A549 (cell line): ENCODE measurements around the gene DPYSL3. TPM values are rescaled to one million over a fixed set of nuclear protein-coding genes. Genes with fewer than 3 reads are reported as not detected.

Source experiments
- ATAC-seq, 2 experiments: fragments of 200-7000 bp in 1 of 2; fragments of >200 bp in 1 of 2; cut with Nextera tagmentation in 1 of 2; cut with Tn5 transposase in 1 of 2; 3 replicates each; pipeline versions ENCODE4 v1.8.0 to v1.9.1; 2018 to 2020; ENCODE audit warnings: mild to moderate bottlenecking in 1 of 2, moderate library complexity in 1 of 2
- CTCF ChIA-PET: fragments of 300-600 bp; sonication (Branson Sonifier 250); formaldehyde crosslinking; extraction: SDS; loops from one replicate; lab custom pipeline; 2021; ENCODE audit warnings: antibody characterized with exemption, inconsistent platforms; lab: Yijun Ruan, JAX
- POLR2A ChIA-PET: fragments of 350-600 bp; formaldehyde crosslinking; extraction: SDS; loops from one replicate; lab custom pipeline; 2021; ENCODE audit warnings: antibody characterized with exemption, inconsistent platforms; lab: Yijun Ruan, JAX
- DNase-seq, 2 experiments: peaks; one replicate each; pipeline versions ENCODE4 v3.0.0 to v3.0.0-alpha.2; 2011 to 2016; ENCODE audit warnings: low read depth in 1 of 2, low spot score in 1 of 2
- FAIRE-seq: peaks from 2 replicates; lab custom pipeline; 2011; peaks lifted over from hg19 to GRCh38; lab: Jason Lieb, UNC
- H3K27ac ChIP-seq, 2 experiments: fragments of >200 bp; sonication (Bioruptor Twin); formaldehyde crosslinking; 3 replicates each; pipeline ENCODE4 v1.5.1; 2016 to 2017
- H3K4me1 ChIP-seq: fragments of >200 bp; sonication (Bioruptor Twin); formaldehyde crosslinking; 3 replicates; pipeline ENCODE4 v1.6.1; 2016
- H3K4me2 ChIP-seq: fragments of >200 bp; sonication (Bioruptor Twin); formaldehyde crosslinking; 3 replicates; pipeline ENCODE4 v1.6.1; 2016
- H3K4me3 ChIP-seq: fragments of >200 bp; sonication (Bioruptor Twin); formaldehyde crosslinking; 3 replicates; pipeline ENCODE4 v1.5.1; 2016
- H3K9me3 ChIP-seq: fragments of >200 bp; sonication (Bioruptor Twin); formaldehyde crosslinking; 3 replicates; pipeline ENCODE4 v1.6.1; 2016
- BHLHE40 ChIP-seq: IDR thresholded peaks from 2 replicates; pipeline ENCODE4 v1.6.1; 2012; ENCODE audit warnings: low read depth, low read length, inconsistent platforms
- CBX8 ChIP-seq: fragments of 200-600 bp; sonication (generic); IDR thresholded peaks from 2 replicates; pipeline ENCODE4 v1.6.1; 2016
- CEBPB ChIP-seq, 2 experiments: fragments of >200 bp in 1 of 2; sonication (Bioruptor Twin) in 1 of 2; formaldehyde crosslinking in 1 of 2; IDR thresholded peaks; 2 replicates each; pipeline ENCODE4 v1.6.1; 2012 to 2016
- CHD2 ChIP-seq: fragments of 150-350 bp; IDR thresholded peaks from 2 replicates; pipeline ENCODE4 v1.6.1; 2014; ENCODE audit warnings: low read length; ENCODE audit not compliant: partially characterized antibody
- EHF ChIP-seq: fragments of 250-450 bp; sonication (Bioruptor Pico); IDR thresholded peaks from 2 replicates; pipeline ENCODE4 v1.5.0; 2020; ENCODE audit warnings: mild to moderate bottlenecking
- EHMT2 ChIP-seq: fragments of 200-600 bp; sonication (generic); IDR thresholded peaks from 2 replicates; pipeline ENCODE4 v1.6.1; 2016; ENCODE audit warnings: antibody characterized with exemption, low read depth, mild to moderate bottlenecking, moderate library complexity
- FOXS1 ChIP-seq: fragments of 250-450 bp; sonication (Bioruptor Pico); IDR thresholded peaks from 2 replicates; pipeline ENCODE4 v1.5.0; 2020; ENCODE audit warnings: mild to moderate bottlenecking, moderate library complexity
- HDAC2 ChIP-seq: fragments of 200-600 bp; sonication (generic); IDR thresholded peaks from 2 replicates; pipeline ENCODE4 v1.6.1; 2016
- HOXA7 ChIP-seq: fragments of 250-450 bp; sonication (Bioruptor Pico); IDR thresholded peaks from 2 replicates; pipeline ENCODE4 v1.5.0; 2020; ENCODE audit warnings: mild to moderate bottlenecking, moderate library complexity
- HOXB5 ChIP-seq: fragments of 250-450 bp; sonication (Bioruptor Pico); IDR thresholded peaks from 2 replicates; pipeline ENCODE4 v1.5.0; 2020; ENCODE audit warnings: mild to moderate bottlenecking, moderate library complexity
- NPAS2 ChIP-seq: fragments of 250-450 bp; sonication (Bioruptor Pico); IDR thresholded peaks from 2 replicates; pipeline ENCODE4 v1.8.0; 2022; ENCODE audit warnings: mild to moderate bottlenecking, moderate library complexity, borderline replicate concordance
- NR3C1 ChIP-seq: fragments of >200 bp; sonication (Bioruptor Twin); formaldehyde crosslinking; IDR thresholded peaks from 3 replicates; pipeline ENCODE4 v1.6.1; 2017
- PHF8 ChIP-seq: fragments of 200-600 bp; sonication (generic); IDR thresholded peaks from 2 replicates; pipeline ENCODE4 v1.6.1; 2016; ENCODE audit warnings: low read depth, mild to moderate bottlenecking, antibody characterized with exemption, moderate library complexity, borderline replicate concordance
- POLR2A ChIP-seq: IDR thresholded peaks from 2 replicates; pipeline ENCODE4 v1.6.1; 2012; ENCODE audit warnings: mild to moderate bottlenecking, low read length
- POLR2AphosphoS2 ChIP-seq: conservative IDR thresholded peaks from 2 replicates; pipeline ENCODE4 v1.6.1; 2012; ENCODE audit warnings: low read length, improper control_type of control experiment, inconsistent platforms
- RAD21 ChIP-seq, 2 experiments: fragments of >200 bp in 1 of 2; sonication (Bioruptor Twin) in 1 of 2; formaldehyde crosslinking in 1 of 2; IDR thresholded peaks in 1 of 2; conservative IDR thresholded peaks in 1 of 2; 2 replicates in 1 of 2; 3 replicates in 1 of 2; pipeline ENCODE4 v1.6.1; 2012 to 2018; ENCODE audit warnings: inconsistent platforms in 1 of 2
- RFX5 ChIP-seq: fragments of 450-650 bp; IDR thresholded peaks from 2 replicates; pipeline ENCODE4 v1.7.1; 2014; ENCODE audit warnings: antibody characterized with exemption, mild to moderate bottlenecking, moderate library complexity
- ZNF302 ChIP-seq: fragments of 250-450 bp; sonication (Bioruptor Pico); IDR thresholded peaks from 2 replicates; pipeline ENCODE4 v1.9.0; 2021; ENCODE audit warnings: inconsistent platforms, mild to moderate bottlenecking, moderate library complexity
- ZSCAN20 ChIP-seq: fragments of 250-450 bp; sonication (Bioruptor Pico); IDR thresholded peaks from 2 replicates; pipeline ENCODE4 v1.8.0; 2022; ENCODE audit warnings: mild to moderate bottlenecking, moderate library complexity
- WGBS: methylation state at CpG from one replicate; pipeline ENCODE4 v1.1.6; 2017; ENCODE audit errors: missing lambda C conversion rate; 5-methylcytosine and 5-hydroxymethylcytosine counted together
- polyA plus RNA-seq, 4 experiments: library from polyadenylated mRNA; depleted of rRNA in 3 of 4; stranded (reverse); fragments of >200 nt; fragmentation: RNase III in 1 of 4; extraction: RNeasy Plus Mini Kit Qiagen cat#74134 plus additional on column Dnase treatment in 1 of 4; gene quantifications; 2 replicates in 3 of 4; 3 replicates in 1 of 4; pipeline ENCODE4 v1.2.3, GENCODE V29; 2011 to 2017
- TF ChIP-seq, protein P1 (sequence below): fragments of 250-450 bp; sonication (Bioruptor Pico); IDR thresholded peaks from 2 replicates; pipeline ENCODE4 v1.5.0; 2020; ENCODE audit warnings: low read depth, mild to moderate bottlenecking, moderate library complexity
- TF ChIP-seq, protein P2 (sequence below): IDR thresholded peaks from 2 replicates; pipeline ENCODE4 v1.6.1; 2012
- TF ChIP-seq, protein P3 (sequence below): fragments of 200-600 bp; sonication (generic); IDR thresholded peaks from 2 replicates; pipeline ENCODE4 v1.6.1; 2016; ENCODE audit warnings: antibody characterized with exemption, mild to moderate bottlenecking, moderate library complexity
- TF ChIP-seq, protein P4 (sequence below): fragments of >200 bp; sonication (Bioruptor Twin); formaldehyde crosslinking; IDR thresholded peaks from 3 replicates; pipeline ENCODE4 v1.6.1; 2016
- TF ChIP-seq, protein P5 (sequence below): IDR thresholded peaks from 2 replicates; pipeline ENCODE4 v1.6.1; 2012
- TF ChIP-seq, protein P6 (sequence below): fragments of 450-650 bp; IDR thresholded peaks from 2 replicates; pipeline ENCODE4 v1.6.1; 2014; ENCODE audit warnings: antibody characterized with exemption

DPYSL3 gene
- polyA plus RNA-seq, 2 of the 4 experiments (the other 2 are of a cell fraction): 16.5 to 22.3 TPM

DNA sequence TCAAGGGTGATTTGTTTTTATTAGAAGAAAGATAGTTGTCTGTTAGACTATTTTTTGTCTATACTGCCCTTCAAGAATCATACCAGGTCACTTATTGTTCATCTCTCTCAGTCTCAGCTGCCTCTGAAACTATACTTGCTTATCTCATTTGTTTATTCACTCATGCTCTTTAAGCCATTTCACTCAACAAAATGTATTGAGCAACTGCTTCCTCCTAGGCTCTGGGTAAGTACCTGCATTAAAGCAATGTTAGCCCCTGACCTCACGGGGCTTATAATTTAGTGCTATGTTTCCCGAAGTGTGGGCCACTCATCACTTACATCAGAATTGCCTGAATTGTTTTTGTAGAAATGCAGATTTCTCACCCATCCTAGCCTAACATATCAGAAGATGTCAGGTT lies 100.9 kb downstream of the DPYSL3 start:
- no peak for ATAC-seq
- TF ChIP-seq PHF8: no peak
- CTCF ChIA-PET: interaction anchor here (0.9 to 1.1 kb wide), 2 partner anchors 10 to 169 kb away, joined by 3 read pairs; no protein-coding TSS in a partner anchor
- Histone ChIP-seq H3K27ac (no peak overlapping the region), H3K4me2 (no peak overlapping the region), H3K9me3 (no peaks in the 10 kb centered on the region), H3K4me3 (no peak overlapping the region), H3K4me1 (peaks cover 8% of the 10 kb centered on the region)
- no peak for FAIRE-seq
- DNase-seq: no peak
- POLR2A ChIA-PET: no interaction called here
- 81% methylated on average over 2 of the region's 2 CpGs for whole genome bisulfite sequencing

DNA sequence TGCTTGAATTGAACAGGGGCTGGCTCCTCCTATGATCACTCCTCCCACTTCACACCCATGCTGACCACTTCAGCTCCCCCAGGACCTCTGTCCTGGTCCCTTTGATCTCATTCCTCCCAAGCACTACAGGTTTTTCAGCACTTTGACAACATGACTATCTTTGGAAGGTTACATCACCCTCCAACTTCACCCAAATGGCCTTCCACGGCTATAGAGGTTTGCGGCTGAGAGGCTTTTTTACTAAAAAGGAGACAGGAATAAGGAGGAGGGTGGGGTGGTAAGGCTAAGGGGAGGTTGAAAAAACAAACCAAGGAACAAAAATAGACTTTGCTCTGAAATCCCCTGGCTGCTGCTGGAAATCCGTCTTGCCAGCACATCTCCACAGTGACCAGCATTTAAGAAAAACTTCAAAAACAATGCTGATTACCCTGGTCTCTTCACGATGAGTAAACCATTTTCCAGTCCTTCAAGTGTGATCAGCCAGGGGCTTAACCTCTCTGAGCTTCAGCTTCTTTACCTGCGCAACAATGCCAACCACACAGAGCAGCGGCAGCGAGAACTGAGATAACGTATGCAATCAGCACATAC lies 102.7 kb downstream of the DPYSL3 start:
- H3K9me3 ChIP-seq: no peaks in the 10 kb centered on the region
- TF ChIP-seq RFX5: no peak
- TF ChIP-seq, protein P1, sequence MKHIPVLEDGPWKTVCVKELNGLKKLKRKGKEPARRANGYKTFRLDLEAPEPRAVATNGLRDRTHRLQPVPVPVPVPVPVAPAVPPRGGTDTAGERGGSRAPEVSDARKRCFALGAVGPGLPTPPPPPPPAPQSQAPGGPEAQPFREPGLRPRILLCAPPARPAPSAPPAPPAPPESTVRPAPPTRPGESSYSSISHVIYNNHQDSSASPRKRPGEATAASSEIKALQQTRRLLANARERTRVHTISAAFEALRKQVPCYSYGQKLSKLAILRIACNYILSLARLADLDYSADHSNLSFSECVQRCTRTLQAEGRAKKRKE: no peak
- TF ChIP-seq POLR2A: no peak
- no peak for TF ChIP-seq HOXA7 (CRISPR knock-in tag)
- no peak for TF ChIP-seq NPAS2 (CRISPR knock-in tag)
- TF ChIP-seq BHLHE40: no peak
- no peak for TF ChIP-seq FOXS1
- TF ChIP-seq CHD2: no peak
- TF ChIP-seq PHF8: no peak
- TF ChIP-seq EHMT2: no peak
- TF ChIP-seq, protein P2, sequence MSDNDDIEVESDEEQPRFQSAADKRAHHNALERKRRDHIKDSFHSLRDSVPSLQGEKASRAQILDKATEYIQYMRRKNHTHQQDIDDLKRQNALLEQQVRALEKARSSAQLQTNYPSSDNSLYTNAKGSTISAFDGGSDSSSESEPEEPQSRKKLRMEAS: no peak
- no peak for TF ChIP-seq ZSCAN20 (CRISPR knock-in tag)
- no peak for TF ChIP-seq POLR2AphosphoS2
- TF ChIP-seq CEBPB (IDR thresholded peaks at IDR 0.05): no peak
- ATAC-seq (no peak), DNase-seq (no peak), FAIRE-seq (no peak)
- peaks cover 16% of the 10 kb centered on the region for H3K4me1 ChIP-seq
- CTCF ChIA-PET: interaction anchor here (0.8 to 1.2 kb wide), 5 partner anchors 10 to 218 kb away, joined by 3 read pairs; no protein-coding TSS in a partner anchor
- 77% methylated on average over 8 of the region's 8 CpGs for WGBS
- no peak overlapping the region for H3K4me2 ChIP-seq
- POLR2A ChIA-PET: no interaction called here
- no peak overlapping the region for H3K27ac ChIP-seq
- no peak overlapping the region for H3K4me3 ChIP-seq

DNA sequence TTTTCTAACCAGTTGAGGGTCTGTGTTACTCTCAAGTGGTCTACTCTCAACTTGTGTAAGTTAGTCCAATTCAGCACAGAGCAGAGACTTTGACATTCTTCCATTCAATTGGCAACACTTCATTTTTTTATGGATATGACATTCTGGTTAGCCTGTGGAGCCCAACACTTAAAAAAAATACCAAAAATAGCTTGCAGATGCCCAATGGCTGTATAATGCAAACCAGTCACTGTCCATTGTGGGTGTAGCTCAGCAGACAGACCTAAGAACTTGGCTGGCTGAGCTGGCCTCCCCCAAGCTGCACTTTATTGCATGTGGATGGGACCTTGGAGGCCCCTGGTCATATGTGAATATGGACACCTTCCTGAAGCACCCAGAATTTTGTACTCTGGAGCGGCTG lies 103.2 kb downstream of the DPYSL3 start:
- 100% methylated on average over 1 of the region's 1 CpG for WGBS
- Histone ChIP-seq H3K27ac (no peak overlapping the region), H3K4me3 (no peak overlapping the region), H3K4me2 (no peak overlapping the region), H3K4me1 (peaks cover 16% of the 10 kb centered on the region), H3K9me3 (no peaks in the 10 kb centered on the region)
- ChIA-PET POLR2A (no interaction called here), CTCF (interaction anchor here (0.8 to 1.2 kb wide), 4 partner anchors 9 to 156 kb away, joined by 3 read pairs; no protein-coding TSS in a partner anchor)
- DNase-seq (no peak), FAIRE-seq (no peak), ATAC-seq (no peak)
- no peak for TF ChIP-seq EHF (CRISPR knock-in tag)
- TF ChIP-seq, protein P3, sequence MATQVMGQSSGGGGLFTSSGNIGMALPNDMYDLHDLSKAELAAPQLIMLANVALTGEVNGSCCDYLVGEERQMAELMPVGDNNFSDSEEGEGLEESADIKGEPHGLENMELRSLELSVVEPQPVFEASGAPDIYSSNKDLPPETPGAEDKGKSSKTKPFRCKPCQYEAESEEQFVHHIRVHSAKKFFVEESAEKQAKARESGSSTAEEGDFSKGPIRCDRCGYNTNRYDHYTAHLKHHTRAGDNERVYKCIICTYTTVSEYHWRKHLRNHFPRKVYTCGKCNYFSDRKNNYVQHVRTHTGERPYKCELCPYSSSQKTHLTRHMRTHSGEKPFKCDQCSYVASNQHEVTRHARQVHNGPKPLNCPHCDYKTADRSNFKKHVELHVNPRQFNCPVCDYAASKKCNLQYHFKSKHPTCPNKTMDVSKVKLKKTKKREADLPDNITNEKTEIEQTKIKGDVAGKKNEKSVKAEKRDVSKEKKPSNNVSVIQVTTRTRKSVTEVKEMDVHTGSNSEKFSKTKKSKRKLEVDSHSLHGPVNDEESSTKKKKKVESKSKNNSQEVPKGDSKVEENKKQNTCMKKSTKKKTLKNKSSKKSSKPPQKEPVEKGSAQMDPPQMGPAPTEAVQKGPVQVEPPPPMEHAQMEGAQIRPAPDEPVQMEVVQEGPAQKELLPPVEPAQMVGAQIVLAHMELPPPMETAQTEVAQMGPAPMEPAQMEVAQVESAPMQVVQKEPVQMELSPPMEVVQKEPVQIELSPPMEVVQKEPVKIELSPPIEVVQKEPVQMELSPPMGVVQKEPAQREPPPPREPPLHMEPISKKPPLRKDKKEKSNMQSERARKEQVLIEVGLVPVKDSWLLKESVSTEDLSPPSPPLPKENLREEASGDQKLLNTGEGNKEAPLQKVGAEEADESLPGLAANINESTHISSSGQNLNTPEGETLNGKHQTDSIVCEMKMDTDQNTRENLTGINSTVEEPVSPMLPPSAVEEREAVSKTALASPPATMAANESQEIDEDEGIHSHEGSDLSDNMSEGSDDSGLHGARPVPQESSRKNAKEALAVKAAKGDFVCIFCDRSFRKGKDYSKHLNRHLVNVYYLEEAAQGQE: no peak
- TF ChIP-seq HDAC2: no peak
- TF ChIP-seq ZNF302 (CRISPR knock-in tag): no peak
- TF ChIP-seq, protein P2: no peak
- TF ChIP-seq, protein P4, sequence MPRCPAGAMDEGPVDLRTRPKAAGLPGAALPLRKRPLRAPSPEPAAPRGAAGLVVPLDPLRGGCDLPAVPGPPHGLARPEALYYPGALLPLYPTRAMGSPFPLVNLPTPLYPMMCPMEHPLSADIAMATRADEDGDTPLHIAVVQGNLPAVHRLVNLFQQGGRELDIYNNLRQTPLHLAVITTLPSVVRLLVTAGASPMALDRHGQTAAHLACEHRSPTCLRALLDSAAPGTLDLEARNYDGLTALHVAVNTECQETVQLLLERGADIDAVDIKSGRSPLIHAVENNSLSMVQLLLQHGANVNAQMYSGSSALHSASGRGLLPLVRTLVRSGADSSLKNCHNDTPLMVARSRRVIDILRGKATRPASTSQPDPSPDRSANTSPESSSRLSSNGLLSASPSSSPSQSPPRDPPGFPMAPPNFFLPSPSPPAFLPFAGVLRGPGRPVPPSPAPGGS: no peak
- TF ChIP-seq, protein P5, sequence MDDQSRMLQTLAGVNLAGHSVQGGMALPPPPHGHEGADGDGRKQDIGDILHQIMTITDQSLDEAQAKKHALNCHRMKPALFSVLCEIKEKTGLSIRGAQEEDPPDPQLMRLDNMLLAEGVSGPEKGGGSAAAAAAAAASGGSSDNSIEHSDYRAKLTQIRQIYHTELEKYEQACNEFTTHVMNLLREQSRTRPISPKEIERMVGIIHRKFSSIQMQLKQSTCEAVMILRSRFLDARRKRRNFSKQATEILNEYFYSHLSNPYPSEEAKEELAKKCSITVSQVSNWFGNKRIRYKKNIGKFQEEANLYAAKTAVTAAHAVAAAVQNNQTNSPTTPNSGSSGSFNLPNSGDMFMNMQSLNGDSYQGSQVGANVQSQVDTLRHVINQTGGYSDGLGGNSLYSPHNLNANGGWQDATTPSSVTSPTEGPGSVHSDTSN: no peak
- no peak for TF ChIP-seq HOXB5 (CRISPR knock-in tag)
- no peak for TF ChIP-seq BHLHE40
- TF ChIP-seq NR3C1: no peak
- TF ChIP-seq CBX8: no peak
- TF ChIP-seq, protein P1: no peak
- no peak for TF ChIP-seq POLR2AphosphoS2
- TF ChIP-seq RAD21 (conservative IDR thresholded peaks at IDR 0.05 in 1 of 2, IDR thresholded peaks at IDR 0.05 in 1 of 2): no peak
- TF ChIP-seq, protein P6, sequence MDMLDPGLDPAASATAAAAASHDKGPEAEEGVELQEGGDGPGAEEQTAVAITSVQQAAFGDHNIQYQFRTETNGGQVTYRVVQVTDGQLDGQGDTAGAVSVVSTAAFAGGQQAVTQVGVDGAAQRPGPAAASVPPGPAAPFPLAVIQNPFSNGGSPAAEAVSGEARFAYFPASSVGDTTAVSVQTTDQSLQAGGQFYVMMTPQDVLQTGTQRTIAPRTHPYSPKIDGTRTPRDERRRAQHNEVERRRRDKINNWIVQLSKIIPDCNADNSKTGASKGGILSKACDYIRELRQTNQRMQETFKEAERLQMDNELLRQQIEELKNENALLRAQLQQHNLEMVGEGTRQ: no peak
